ENCODE data around the gene DENR. TPM values are rescaled to one million over a fixed set of nuclear protein-coding genes. Genes with fewer than 3 reads are reported as not detected.
"Not testable (repeated sequence)": the region's sequence is repeated elsewhere in the genome, so short reads cannot be mapped to it uniquely, and the experiment has no call there.

DENR gene
- total RNA-seq, 1 donor from 2014 or later: 28.1 TPM

GRCh38 chr12:122803937-122804336 lies 51.3 kb downstream of the DENR start:
- no peak for DNase-seq (ENCODE audit: missing footprints)
- ATAC-seq: no peak
- intact Hi-C loops (cut with DNase I): no loop called here

- intact Hi-C loops (cut with DNase I); DNase-seq (ENCODE audit: missing footprints); ATAC-seq: not testable (repeated sequence)
These were observed 52.3 kb downstream of the DENR start for GRCh38 chr12:122804957-122805356.

DNA sequence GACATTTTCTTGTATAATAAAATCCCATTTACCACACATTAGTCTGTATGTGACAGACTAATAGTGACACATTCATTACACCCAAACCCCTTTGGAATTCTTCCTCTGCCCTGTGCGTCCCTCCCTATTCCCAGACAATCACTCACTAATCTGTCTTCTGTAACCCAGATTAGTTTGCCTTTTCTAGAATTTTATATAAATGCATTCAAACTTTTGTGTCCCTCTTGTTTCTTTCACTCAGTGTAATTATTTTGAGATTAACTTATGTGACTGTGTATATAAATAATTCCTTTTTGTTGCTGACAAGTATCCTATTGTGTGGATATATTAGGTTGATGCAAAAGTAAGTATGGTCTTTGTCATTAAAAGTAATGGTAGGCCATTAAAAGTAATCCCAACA lies 55.0 kb downstream of the DENR start:
- ATAC-seq: no peak

GRCh38 chr12:122811777-122812176 lies 59.2 kb downstream of the DENR start:
- DNase-seq (ENCODE audit: missing footprints) (no peak), ATAC-seq (no peak)
- intact Hi-C loops (cut with DNase I): no loop called here

More for the DNA sequence above, 55.0 kb downstream of the DENR start:
- intact Hi-C loops (cut with DNase I): no loop called here
- DNase-seq (ENCODE audit: missing footprints): no peak

- DNase-seq (ENCODE audit: missing footprints) (no peak), ATAC-seq (no peak)
- intact Hi-C loops (cut with DNase I): no loop called here
These were observed 60.7 kb downstream of the DENR start for GRCh38 chr12:122813310-122813713.

- no peak for ATAC-seq
- intact Hi-C loops (cut with DNase I): no loop called here
These were observed 66.7 kb downstream of the DENR start for GRCh38 chr12:122819209-122819785.

GRCh38 chr12:122820138-122820537 lies 67.5 kb downstream of the DENR start:
- intact Hi-C loops (cut with DNase I): no loop called here
- ATAC-seq (no peak), DNase-seq (ENCODE audit: missing footprints) (no peak)

More at GRCh38 chr12:122819209-122819785, 66.7 kb downstream of the DENR start:
- DNase-seq (ENCODE audit: missing footprints): no peak

Other genes with a start within 250 kb of the DENR start
- 32.8 TPM for gene RSRC2, start 225.9 kb upstream of the DENR start, total RNA-seq
- gene KNTC1, start 225.6 kb upstream of the DENR start, total RNA-seq: 2.6 TPM
- 0.46 TPM for gene HCAR2, start 49.5 kb upstream of the DENR start, total RNA-seq
- gene HCAR3, start 36.0 kb upstream of the DENR start, total RNA-seq: 0.16 TPM
- gene HCAR1, start 22.0 kb upstream of the DENR start, total RNA-seq: 0.08 TPM
- 0.49 TPM for gene CCDC62, start 21.7 kb downstream of the DENR start, total RNA-seq
- 17.6 TPM for gene HIP1R, start 82.6 kb downstream of the DENR start, total RNA-seq
- gene VPS37B, start 143.3 kb downstream of the DENR start, total RNA-seq: 25.4 TPM
- gene ABCB9, start 213.6 kb downstream of the DENR start, total RNA-seq: 4.4 TPM
- 16.2 TPM for gene OGFOD2, start 222.4 kb downstream of the DENR start, total RNA-seq
- 158 TPM for gene ARL6IP4, start 227.9 kb downstream of the DENR start, total RNA-seq